HEK293T (cell line): ENCODE results near the gene GAK.

Source experiments
- CTCF ChIA-PET: fragments of 350-600 bp; formaldehyde crosslinking; extraction: SDS; loops from one replicate; lab custom pipeline; 2021; ENCODE audit warnings: antibody characterized with exemption, inconsistent platforms; lab: Yijun Ruan, JAX
- POLR2A ChIA-PET: fragments of 350-600 bp; formaldehyde crosslinking; extraction: SDS; loops from one replicate; lab custom pipeline; 2020; ENCODE audit warnings: antibody characterized with exemption, inconsistent platforms; lab: Yijun Ruan, JAX
- DNase-seq: peaks from one replicate; pipeline ENCODE4 v3.0.0; 2012; ENCODE audit warnings: mixed read lengths; ENCODE audit errors: extremely low spot score
- ARNT ChIP-seq: fragments of 450-650 bp; IDR thresholded peaks from 2 replicates; pipeline ENCODE4 v1.6.1; 2017; ENCODE audit warnings: mild to moderate bottlenecking
- BHLHE40 ChIP-seq: fragments of 450-650 bp; IDR thresholded peaks from 2 replicates; pipeline ENCODE4 v1.6.1; 2016; ENCODE audit warnings: mild to moderate bottlenecking, moderate library complexity, borderline replicate concordance
- CTBP1 ChIP-seq: fragments of 450-650 bp; IDR thresholded peaks from 2 replicates; pipeline ENCODE4 v1.6.1; 2016; ENCODE audit warnings: borderline replicate concordance
- ELF4 ChIP-seq: fragments of 450-650 bp; IDR thresholded peaks from 2 replicates; pipeline ENCODE4 v1.6.1; 2017; ENCODE audit warnings: antibody characterized with exemption
- FOXA1 ChIP-seq: fragments of 450-650 bp; IDR thresholded peaks from 2 replicates; pipeline ENCODE4 v1.6.1; 2016; ENCODE audit warnings: mild to moderate bottlenecking
- FOXK2 ChIP-seq: fragments of 450-650 bp; IDR thresholded peaks from 2 replicates; pipeline ENCODE4 v1.6.1; 2016; ENCODE audit warnings: mild to moderate bottlenecking
- FOXM1 ChIP-seq: fragments of 450-650 bp; IDR thresholded peaks from 2 replicates; pipeline ENCODE4 v1.6.1; 2017; ENCODE audit warnings: mild to moderate bottlenecking, borderline replicate concordance
- HDGF ChIP-seq: fragments of 450-650 bp; IDR thresholded peaks from 2 replicates; pipeline ENCODE4 v1.6.1; 2017; ENCODE audit warnings: antibody characterized with exemption, borderline replicate concordance
- L3MBTL2 ChIP-seq: fragments of 450-650 bp; conservative IDR thresholded peaks from 2 replicates; pipeline ENCODE4 v1.6.1; 2016; ENCODE audit warnings: mild to moderate bottlenecking
- LEF1 ChIP-seq: fragments of 450-650 bp; IDR thresholded peaks from 2 replicates; pipeline ENCODE4 v1.6.1; 2017; ENCODE audit warnings: mild to moderate bottlenecking, borderline replicate concordance
- NFRKB ChIP-seq: fragments of 450-650 bp; IDR thresholded peaks from 2 replicates; pipeline ENCODE4 v1.6.1; 2016; ENCODE audit warnings: mild to moderate bottlenecking, moderate library complexity
- PKNOX1 ChIP-seq: fragments of 450-650 bp; IDR thresholded peaks from 2 replicates; pipeline ENCODE4 v1.6.1; 2016
- SP1 ChIP-seq: fragments of 450-650 bp; IDR thresholded peaks from 2 replicates; pipeline ENCODE4 v1.6.1; 2017
- SUZ12 ChIP-seq: fragments of 450-650 bp; IDR thresholded peaks from 2 replicates; pipeline ENCODE4 v1.6.1; 2016; ENCODE audit warnings: mild to moderate bottlenecking
- TARDBP ChIP-seq: fragments of 450-650 bp; IDR thresholded peaks from 2 replicates; pipeline ENCODE4 v1.6.1; 2016
- ZNF384 ChIP-seq: fragments of 450-650 bp; IDR thresholded peaks from 2 replicates; pipeline ENCODE4 v1.6.1; 2016

GAK gene

GRCh38 chr4:875818-876423 lies 56.2 kb downstream of the GAK start:
- TF ChIP-seq NFRKB (no peak), TARDBP (no peak), CTBP1 (no peak), ARNT (no peak), L3MBTL2 (no peak), HDGF (no peak), PKNOX1 (no peak), FOXA1 (no peak), ELF4 (no peak), SP1 (no peak)
- DNase-seq: no peak
- CTCF ChIA-PET: no interaction called here
- POLR2A ChIA-PET: no interaction called here

GRCh38 chr4:874971-875817 lies 56.9 kb downstream of the GAK start:
- POLR2A ChIA-PET: no interaction called here
- no peak for DNase-seq
- CTCF ChIA-PET: no interaction called here
- TF ChIP-seq ZNF384 (no peak), NFRKB (no peak), PKNOX1 (no peak), L3MBTL2 (no peak), CTBP1 (no peak), TARDBP (no peak), FOXK2 (no peak), ELF4 (no peak)

GRCh38 chr4:874056-874455 lies 58.1 kb downstream of the GAK start:
- DNase-seq: no peak
- ChIA-PET POLR2A (no interaction called here), CTCF (no interaction called here)
- no peak for TF ChIP-seq L3MBTL2
- TF ChIP-seq ZNF384: no peak
- TF ChIP-seq LEF1: no peak
- no peak for TF ChIP-seq BHLHE40
- no peak for TF ChIP-seq FOXK2
- TF ChIP-seq NFRKB: no peak
- no peak for TF ChIP-seq ELF4
- TF ChIP-seq PKNOX1: no peak
- TF ChIP-seq TARDBP: no peak
- TF ChIP-seq FOXM1: no peak
- no peak for TF ChIP-seq SUZ12
- TF ChIP-seq HDGF: no peak
- TF ChIP-seq SP1: no peak
- no peak for TF ChIP-seq CTBP1
- TF ChIP-seq ARNT: no peak
- TF ChIP-seq FOXA1: no peak

- no peak for DNase-seq
- ChIA-PET POLR2A (no interaction called here), CTCF (no interaction called here)
- no peak for TF ChIP-seq FOXM1
- TF ChIP-seq LEF1: no peak
- no peak for TF ChIP-seq ELF4
- TF ChIP-seq L3MBTL2: no peak
- no peak for TF ChIP-seq SUZ12
- TF ChIP-seq FOXK2: no peak
- no peak for TF ChIP-seq ZNF384
- TF ChIP-seq ARNT: no peak
- TF ChIP-seq TARDBP: no peak
- no peak for TF ChIP-seq FOXA1
- no peak for TF ChIP-seq NFRKB
- no peak for TF ChIP-seq CTBP1
- no peak for TF ChIP-seq PKNOX1
- no peak for TF ChIP-seq SP1
- TF ChIP-seq HDGF: no peak
- TF ChIP-seq BHLHE40: no peak
These were observed 59.7 kb downstream of the GAK start for GRCh38 chr4:872241-872981.

GRCh38 chr4:871484-871883 lies 60.6 kb downstream of the GAK start:
- no peak for DNase-seq
- no peak for TF ChIP-seq ZNF384
- no peak for TF ChIP-seq LEF1
- TF ChIP-seq PKNOX1: no peak
- TF ChIP-seq ELF4: no peak
- TF ChIP-seq FOXA1: no peak
- ChIA-PET POLR2A (no interaction called here), CTCF (no interaction called here)
